ENCODE measurements around the gene FBXW12. TPM values are rescaled to one million over a fixed set of nuclear protein-coding genes. Genes with fewer than 3 reads are reported as not detected.

Gene FBXW12
- total and polyA plus RNA-seq, 2 of the 8 experiments (the other 6 are each of a cell fraction or from before 2014, with no cell fraction given), result 0.35 to 0.85 TPM

DNA sequence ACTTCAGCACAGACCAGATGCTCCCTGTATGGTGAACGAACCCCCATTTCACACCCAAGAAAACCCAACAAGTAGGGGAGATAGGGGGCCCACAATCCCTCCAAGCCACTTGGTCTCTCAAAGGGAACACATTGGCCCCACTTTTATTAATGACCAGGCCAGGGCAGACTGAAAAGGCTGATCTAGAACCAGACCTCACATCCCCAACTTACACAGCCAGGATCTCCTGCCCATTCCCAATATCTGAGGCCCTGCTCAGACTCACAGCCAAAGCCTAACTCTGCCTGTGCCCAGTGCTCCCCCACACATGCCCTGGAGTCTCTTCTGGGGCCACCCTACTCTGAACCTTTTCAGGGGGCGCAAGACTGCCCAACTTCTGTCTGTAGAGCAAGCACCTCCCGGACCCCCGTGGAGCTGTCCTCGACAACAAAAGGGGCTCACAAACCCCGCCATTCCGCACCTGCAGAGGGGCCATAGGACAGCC, 56.1 kb downstream of the FBXW12 start (continued):
- TF ChIP-seq, protein P1, sequence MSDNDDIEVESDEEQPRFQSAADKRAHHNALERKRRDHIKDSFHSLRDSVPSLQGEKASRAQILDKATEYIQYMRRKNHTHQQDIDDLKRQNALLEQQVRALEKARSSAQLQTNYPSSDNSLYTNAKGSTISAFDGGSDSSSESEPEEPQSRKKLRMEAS (IDR thresholded peaks at IDR 0.05), result peak; percentile 15; the same call in 1 of the 2 replicates
- TF ChIP-seq, protein P2, sequence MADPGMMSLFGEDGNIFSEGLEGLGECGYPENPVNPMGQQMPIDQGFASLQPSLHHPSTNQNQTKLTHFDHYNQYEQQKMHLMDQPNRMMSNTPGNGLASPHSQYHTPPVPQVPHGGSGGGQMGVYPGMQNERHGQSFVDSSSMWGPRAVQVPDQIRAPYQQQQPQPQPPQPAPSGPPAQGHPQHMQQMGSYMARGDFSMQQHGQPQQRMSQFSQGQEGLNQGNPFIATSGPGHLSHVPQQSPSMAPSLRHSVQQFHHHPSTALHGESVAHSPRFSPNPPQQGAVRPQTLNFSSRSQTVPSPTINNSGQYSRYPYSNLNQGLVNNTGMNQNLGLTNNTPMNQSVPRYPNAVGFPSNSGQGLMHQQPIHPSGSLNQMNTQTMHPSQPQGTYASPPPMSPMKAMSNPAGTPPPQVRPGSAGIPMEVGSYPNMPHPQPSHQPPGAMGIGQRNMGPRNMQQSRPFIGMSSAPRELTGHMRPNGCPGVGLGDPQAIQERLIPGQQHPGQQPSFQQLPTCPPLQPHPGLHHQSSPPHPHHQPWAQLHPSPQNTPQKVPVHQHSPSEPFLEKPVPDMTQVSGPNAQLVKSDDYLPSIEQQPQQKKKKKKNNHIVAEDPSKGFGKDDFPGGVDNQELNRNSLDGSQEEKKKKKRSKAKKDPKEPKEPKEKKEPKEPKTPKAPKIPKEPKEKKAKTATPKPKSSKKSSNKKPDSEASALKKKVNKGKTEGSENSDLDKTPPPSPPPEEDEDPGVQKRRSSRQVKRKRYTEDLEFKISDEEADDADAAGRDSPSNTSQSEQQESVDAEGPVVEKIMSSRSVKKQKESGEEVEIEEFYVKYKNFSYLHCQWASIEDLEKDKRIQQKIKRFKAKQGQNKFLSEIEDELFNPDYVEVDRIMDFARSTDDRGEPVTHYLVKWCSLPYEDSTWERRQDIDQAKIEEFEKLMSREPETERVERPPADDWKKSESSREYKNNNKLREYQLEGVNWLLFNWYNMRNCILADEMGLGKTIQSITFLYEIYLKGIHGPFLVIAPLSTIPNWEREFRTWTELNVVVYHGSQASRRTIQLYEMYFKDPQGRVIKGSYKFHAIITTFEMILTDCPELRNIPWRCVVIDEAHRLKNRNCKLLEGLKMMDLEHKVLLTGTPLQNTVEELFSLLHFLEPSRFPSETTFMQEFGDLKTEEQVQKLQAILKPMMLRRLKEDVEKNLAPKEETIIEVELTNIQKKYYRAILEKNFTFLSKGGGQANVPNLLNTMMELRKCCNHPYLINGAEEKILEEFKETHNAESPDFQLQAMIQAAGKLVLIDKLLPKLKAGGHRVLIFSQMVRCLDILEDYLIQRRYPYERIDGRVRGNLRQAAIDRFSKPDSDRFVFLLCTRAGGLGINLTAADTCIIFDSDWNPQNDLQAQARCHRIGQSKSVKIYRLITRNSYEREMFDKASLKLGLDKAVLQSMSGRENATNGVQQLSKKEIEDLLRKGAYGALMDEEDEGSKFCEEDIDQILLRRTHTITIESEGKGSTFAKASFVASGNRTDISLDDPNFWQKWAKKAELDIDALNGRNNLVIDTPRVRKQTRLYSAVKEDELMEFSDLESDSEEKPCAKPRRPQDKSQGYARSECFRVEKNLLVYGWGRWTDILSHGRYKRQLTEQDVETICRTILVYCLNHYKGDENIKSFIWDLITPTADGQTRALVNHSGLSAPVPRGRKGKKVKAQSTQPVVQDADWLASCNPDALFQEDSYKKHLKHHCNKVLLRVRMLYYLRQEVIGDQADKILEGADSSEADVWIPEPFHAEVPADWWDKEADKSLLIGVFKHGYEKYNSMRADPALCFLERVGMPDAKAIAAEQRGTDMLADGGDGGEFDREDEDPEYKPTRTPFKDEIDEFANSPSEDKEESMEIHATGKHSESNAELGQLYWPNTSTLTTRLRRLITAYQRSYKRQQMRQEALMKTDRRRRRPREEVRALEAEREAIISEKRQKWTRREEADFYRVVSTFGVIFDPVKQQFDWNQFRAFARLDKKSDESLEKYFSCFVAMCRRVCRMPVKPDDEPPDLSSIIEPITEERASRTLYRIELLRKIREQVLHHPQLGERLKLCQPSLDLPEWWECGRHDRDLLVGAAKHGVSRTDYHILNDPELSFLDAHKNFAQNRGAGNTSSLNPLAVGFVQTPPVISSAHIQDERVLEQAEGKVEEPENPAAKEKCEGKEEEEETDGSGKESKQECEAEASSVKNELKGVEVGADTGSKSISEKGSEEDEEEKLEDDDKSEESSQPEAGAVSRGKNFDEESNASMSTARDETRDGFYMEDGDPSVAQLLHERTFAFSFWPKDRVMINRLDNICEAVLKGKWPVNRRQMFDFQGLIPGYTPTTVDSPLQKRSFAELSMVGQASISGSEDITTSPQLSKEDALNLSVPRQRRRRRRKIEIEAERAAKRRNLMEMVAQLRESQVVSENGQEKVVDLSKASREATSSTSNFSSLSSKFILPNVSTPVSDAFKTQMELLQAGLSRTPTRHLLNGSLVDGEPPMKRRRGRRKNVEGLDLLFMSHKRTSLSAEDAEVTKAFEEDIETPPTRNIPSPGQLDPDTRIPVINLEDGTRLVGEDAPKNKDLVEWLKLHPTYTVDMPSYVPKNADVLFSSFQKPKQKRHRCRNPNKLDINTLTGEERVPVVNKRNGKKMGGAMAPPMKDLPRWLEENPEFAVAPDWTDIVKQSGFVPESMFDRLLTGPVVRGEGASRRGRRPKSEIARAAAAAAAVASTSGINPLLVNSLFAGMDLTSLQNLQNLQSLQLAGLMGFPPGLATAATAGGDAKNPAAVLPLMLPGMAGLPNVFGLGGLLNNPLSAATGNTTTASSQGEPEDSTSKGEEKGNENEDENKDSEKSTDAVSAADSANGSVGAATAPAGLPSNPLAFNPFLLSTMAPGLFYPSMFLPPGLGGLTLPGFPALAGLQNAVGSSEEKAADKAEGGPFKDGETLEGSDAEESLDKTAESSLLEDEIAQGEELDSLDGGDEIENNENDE (IDR thresholded peaks at IDR 0.05; ENCODE audit: insufficient replicate concordance, low read length), result no peak

All from H1 (cell line).